Stimulated activated CD4-positive, alpha-beta T cell treated with anti-CD3 and anti-CD28 coated beads, Interleukin-15, amount 100 ng/mL, for 48 hours (primary cell): ENCODE measurements around the gene HOXA11.

Source experiments
- DNase-seq, 2 donors: peaks; one replicate each; pipeline ENCODE4 v3.0.0-alpha.2; 2020; ENCODE audit warnings: low read depth in 2 of 2

Gene HOXA11

DNA sequence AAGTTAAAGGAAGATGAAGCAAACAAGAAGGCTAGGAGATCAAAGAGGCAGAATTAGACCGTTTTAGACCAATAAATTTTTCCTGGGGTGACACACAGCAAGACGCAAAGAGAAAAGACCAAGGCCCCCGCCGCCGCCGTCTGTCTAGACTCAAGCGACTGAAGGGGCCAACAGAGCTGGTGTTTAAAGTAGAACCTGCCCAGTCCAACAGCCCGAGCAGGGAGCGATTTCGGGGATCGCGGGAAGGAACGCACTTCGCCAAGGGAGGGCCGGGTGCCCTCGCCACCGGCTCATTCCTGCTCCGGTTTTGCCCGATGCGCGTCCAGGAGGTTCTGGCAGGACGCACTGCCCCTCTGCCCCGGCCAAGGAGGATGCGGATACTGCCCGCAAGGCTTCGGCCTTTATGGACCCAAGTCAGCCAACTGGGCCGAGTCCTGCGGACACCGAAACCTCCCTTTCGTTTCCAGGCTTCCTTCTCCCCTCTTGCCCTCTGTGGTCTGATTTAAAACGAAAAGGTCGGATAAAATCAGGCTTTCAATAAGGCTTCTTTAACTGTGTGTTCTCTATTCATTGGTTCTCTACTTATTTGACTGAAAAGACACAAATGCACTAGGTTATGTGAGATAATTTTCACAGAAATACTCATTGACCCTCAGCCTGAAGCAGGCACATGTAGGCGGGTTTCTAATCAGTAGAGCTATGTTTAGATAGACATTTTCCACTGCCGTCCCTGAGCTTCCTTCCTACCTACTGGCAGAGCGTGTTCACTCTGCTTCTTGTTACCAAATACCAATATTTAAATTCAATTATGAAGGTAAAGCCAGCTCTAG lies 26.4 kb downstream of the HOXA11 start:
- DNase-seq = no peak

DNA sequence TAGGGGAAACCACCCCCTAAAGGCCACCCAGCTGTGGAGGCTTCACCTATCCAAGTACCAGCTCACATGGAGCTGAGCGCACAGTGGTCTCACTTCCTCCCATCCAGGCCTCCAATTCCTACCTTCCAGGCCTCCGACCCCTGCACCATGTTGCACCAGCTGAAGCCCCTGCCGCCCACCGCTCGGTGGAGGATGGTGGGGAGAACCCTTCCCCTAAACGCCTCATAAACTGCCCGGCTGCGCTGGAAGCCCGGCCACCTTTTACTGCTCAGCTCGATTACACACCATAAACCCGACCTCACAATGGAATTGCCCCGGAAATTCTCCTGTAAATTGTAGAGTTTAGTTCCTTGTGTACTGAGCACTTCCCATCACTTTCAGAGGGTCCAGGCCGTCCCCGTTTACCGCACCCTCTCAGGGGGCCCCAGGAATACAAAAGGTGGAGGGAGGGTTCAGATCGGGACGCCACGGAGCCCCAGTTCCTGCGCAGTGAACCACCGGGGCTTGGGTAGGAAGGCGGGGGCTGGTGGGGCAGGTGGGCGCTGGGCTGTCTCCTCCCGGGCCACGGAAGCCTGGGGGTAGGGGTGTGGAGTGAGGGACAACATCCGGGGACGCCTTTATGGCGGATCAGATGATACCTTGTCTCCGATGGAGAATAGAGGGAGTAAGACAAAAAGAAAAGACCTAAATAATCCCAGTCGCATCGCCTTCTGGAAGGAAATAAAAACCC lies 27.2 kb downstream of the HOXA11 start:
- no peak for DNase-seq

DNA sequence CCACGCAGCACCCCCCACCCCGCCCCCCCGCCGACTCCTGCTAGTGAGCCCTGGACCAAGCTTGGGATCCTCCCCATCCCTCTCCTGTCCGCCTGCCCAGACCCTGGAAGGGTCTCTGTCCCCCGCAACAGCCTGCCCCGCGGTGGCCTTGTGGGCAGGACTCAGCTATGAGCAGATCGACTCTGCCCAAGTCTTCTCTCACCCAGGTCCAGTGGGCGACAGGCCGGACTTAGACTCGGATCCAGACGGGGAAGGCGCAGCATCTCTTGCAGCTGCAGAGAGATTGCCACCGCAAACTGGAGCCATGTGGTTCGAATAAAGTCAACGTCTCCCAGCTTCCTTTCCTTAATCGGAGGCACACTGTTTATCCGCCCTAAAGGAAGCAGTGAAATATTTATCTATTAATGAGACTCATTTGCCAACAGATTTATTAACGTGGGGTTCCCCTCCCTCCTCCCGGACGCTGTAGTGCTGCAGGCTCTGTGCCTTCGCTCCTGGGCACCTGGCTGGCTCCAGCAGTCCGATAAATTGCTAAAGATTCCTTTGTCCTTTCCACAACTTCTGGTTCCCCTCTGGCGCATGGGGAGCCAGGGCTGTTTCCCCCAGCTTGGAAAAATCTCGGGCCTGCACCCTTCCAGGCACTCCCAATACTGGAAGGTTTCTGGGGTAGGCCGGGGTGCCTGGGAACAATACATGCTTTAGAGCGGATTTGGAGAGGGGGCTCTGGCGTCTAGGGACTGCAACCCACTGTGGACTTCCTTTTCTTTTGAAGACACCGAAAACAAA lies 27.9 kb downstream of the HOXA11 start:
- no peak for DNase-seq

DNA sequence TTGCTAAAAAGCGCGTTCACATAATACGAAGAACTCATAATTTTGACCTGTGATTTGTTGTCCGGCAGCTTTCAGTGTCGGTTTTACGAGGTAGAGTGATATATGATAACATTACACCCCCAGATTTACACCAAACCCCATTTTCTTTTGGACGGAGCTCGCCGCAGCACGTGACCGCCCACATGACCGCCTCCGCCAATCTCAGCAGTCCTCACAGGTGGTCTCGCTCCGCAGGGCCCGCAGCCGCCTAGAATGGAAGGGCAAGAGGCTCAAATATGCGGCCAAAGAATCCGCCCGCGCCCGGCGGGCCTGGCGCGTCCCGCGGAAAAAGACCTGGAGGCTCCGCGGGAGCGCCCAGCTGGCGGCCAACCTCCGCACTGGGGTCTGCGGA lies 28.5 kb downstream of the HOXA11 start, which contains the start of gene HOXA7:
Gene HOXA7, minus strand, starts transcription at position 168 of the 391 bp plus-strand sequence. Its CDS starts 130 bp downstream, at position 38.
- no peak for DNase-seq

DNA sequence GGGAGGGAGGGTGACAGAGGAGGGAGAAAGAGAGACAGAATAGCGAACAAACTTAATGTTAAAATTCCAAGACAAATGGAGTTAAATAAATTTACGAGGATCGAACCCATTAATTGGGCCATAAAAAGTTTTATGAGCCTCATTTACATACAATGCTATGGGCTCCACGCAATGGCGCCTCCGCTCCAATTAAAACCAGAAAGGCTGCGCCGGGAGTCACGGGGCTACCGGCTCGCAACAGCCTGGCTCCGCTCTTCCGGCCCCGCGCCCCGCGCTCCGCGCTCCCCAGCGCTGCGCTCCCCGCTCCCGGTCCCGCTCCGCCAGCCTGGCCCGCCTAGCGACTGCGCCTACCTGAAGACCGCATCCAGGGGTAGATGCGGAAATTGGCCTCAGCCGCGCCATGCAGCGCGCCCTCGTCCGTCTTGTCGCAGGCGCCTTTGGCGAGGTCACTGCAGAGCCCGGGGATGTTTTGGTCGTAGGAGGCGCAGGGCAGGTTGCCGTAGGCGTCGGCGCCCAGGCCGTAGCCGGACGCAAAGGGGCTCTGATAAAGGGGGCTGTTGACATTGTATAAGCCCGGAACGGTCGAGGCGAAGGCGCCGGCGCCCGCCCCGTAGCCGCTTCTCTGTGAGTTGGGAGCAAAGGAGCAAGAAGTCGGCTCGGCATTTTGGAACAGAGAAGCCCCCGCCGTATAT lies 29.1 kb downstream of the HOXA11 start:
- no peak for DNase-seq

DNA sequence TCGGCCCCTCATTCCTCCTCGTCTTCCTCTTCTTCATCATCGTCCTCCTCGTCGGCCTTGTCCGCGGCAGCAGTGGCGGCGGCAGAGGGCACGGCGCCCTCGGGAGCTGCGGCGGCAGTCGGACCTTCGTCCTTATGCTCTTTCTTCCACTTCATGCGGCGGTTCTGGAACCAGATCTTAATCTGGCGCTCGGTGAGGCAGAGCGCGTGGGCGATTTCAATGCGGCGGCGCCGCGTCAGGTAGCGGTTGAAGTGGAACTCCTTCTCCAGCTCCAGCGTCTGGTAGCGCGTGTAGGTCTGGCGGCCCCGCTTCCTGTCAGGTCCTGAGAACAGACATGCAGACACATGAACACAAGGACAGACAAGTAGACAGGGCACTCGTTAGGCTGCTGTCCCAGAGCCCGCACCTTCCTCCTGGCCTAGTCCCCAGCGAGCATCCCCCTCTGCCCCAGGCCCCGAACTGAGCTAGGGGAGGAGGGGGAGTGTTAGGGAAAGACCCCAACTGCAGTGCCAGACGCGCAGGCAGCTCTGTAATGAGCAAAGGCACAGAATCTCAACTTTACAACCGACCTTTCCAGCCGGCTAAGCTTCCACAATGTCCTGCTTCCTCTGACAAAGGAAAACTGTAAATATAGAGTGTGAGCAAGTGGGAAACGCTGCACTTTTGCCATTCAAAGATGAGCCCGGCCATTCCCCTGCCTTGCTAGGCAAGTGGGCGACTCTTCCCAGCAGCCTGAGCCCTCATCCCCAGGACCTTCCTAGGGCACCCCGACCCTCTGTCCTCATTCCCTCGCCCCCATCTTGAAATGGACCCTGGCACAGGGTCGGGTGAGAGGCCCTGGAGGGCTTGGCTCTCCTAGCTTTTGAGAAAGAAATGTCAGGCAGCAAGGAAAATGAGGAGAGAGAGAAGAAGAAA lies 29.9 kb downstream of the HOXA11 start:
- no peak for DNase-seq

DNA sequence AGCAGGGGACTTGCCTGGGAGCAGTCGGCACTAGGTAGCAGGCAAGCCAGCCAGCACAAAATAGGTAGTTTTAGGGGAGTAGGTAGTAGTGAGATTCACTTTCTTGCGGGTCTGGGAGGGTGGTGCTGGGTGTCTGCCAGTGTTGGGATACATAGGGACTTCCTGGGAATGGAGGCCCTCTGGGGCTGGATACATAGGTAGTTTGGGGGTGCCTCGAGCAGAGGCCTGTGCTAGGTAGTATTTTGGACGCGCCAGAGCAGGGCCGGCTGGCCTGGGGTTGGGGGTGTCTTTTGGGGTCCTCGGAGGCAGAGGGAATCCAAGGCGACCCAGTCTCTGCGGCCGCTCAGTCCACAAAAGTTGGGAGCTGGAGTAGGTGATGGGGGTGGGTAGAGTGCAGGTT lies 30.7 kb downstream of the HOXA11 start:
- no peak for DNase-seq

DNA sequence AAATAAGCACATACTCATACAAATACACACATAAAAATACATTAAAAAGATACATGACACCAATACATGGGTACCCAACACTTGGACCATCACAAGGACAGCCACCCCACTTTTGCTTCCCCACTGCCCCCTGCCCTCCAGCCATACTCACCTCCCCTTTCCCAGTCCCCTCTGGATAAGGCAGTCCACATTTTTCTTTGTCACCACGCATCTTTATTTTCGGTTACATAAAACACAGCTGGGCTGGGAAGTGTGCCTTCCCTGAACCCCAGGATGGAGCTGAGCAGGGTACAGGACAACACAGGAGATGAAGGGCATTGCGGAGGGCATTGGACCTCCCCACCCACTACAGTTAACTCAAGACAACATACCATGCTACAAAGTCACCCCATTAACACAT lies 31.5 kb downstream of the HOXA11 start:
- DNase-seq = no peak

DNA sequence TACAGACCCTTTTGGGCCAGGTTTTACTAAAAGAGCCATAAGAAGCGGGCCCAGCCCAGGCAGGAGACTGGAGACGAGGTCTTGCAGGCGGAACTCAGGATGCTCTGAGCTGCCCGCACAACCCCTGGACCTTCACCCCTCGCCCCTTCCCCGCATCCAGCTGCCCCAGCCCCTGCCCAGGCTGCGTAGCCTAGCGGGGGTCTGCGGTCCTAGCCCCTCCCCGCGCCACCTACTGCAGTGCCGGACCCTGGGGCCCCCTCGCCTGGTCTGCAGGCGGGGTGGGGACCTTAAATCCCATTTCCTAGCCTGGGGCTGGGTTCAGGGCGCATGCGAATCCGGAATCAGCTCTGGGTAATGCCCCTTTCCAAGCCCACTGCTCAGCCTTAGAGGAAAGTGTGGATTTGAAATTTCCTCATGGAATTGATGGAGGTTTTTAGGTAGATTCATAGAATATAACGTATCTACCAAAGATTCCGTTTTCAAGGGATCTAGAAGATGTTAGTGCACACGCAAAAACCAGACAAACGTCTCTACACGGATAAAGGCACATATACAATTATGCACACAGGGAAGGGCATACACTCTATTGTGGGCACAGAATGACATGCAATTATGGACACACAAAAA lies 32.1 kb downstream of the HOXA11 start:
- DNase-seq = no peak

DNA sequence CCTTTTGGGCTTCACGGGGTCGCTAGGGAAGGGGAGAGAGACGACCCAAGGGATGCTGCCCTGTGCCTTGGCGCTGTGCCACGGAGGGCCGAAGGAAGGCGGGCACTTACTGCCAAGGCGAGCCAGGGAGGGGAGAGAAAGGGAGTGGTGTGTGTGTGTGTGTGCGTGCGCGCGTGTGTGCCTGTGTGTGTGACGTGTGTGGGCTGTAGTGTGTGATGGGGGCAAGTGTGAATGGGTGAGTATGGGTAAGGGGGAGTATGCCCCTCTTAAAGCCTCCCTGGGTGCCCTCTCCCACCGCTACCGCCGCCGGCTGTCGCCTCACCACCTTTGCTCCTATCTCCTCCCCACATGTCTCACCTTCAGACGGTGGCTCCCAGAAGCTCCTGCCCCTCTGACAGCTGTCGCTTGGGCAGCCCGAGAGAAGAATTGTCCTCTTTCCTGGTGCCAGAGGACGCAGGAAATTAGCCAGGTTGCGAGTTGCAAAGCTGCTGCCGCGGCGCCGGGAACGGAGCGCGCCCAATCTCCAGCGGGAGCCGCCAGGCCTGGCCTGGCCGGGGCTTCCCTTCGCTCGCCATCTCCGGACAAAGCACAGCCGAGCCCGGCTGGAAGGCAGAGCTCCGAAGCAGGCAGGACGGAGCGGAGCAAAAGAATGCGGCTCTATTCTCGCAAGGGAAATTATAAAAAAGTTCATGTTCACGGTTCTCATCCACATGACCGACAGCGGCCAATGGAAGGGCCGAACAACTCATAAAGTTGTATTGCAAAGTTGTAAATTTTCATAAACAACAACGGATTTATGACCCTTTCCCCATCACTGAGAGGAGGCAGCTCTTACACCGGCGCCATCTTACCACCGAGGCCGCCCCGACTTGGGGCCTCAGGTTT lies 32.9 kb downstream of the HOXA11 start, which contains the start of gene HOXA3:
Gene HOXA3, minus strand, starts transcription at position 653 of the 885 bp plus-strand sequence. CDS start 41,943 bp downstream, outside the sequence.
- no peak for DNase-seq

DNA sequence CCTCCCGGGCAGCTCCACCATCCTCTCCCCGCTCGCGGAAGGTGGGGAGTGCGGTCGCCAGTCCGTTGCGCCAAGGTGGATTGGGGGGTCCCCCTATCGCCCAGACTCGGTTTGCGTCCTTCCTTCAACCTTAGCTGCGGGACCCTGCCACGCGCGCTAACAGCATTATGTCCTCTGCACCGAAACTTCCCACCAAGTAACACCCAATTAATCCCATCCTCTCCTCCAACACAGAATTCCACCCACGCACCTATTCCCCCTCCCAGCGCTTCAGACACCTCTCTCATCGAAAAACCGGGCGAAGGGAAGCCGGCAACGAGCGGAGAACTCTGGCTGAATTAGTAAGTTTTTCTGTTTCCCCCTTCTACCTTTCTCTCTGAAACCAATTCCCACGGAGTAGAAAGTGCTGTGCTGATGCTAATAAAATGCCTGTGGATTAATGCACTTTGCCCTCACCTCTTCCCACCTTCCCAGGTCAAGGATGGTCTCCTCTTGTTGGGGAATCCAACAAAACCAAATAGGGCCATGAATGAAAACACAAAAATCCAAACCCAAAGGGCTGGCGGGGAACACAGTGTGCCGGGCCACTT lies 33.6 kb downstream of the HOXA11 start:
- DNase-seq = no peak

DNA sequence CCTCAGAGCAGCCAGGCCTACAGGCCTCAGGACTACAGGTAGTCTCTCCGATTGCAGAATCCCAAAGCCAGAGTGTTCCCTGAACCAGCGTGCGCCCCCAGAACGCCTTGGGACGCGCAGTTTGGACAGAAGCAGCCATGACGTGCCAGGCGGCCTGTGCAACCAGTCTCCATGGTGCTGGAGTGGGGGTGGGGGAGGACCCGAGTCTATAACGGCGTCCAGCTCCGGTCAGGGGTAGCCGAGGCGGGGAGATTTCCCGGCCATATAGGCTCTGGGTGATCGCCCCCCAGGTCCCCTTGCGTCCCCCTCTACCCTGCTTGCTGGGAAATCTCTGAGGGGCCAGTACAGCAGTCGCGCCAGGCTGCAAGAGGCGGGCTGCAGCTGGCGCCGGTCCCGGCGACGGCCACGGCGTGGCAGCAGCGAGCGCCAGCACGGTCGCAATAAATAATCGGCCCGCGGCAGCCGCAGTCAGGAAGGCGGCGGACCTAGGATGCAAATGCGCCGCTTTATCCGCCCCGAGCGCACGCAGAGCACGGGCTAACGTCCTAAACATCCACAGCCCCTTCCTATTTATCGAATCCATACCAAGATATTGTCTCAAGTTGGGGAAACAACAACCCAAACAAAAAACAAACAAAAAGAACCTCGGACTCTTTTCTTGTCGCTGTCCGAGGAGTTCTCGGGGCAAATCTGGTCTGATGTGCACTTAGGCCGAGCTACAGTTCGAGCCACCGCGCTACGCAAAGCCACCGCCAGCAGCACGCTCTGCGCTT lies 34.3 kb downstream of the HOXA11 start:
- DNase-seq = peak in 1 of 2 donors; percentile 51

DNA sequence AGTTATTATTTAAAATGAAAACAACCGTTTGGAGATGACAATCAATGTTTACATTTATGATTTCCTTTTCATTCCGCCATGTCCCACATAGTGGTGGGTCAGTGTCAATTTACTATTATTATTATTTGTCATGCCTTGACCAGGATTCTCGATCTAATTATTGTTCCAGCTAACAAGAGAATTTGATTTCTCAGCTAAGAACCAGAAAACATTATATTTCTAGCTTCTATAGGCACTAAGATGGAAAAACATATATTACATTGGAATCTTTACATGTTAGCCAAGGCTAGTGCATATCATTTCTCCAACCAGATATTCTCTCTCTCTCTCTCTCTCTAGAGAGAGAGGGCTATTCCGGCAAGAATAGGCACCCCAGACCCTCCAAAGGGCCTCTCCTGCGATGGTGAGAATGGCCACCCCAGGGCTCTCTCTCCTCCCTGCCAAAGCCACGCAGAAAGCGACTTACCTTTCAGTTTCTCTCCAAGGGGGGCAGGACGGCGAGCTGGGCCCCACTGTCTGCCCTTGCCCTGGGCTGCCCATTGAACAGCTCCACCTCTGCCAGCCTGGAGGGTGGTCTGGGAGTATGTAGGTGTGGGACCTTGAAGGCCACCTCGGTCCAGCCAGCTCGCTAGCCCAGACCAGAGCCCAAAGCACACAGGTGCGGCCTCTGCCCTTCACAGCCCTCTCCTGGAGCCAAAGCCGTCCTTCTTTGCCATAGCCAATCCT lies 35.0 kb downstream of the HOXA11 start:
- no peak for DNase-seq

DNA sequence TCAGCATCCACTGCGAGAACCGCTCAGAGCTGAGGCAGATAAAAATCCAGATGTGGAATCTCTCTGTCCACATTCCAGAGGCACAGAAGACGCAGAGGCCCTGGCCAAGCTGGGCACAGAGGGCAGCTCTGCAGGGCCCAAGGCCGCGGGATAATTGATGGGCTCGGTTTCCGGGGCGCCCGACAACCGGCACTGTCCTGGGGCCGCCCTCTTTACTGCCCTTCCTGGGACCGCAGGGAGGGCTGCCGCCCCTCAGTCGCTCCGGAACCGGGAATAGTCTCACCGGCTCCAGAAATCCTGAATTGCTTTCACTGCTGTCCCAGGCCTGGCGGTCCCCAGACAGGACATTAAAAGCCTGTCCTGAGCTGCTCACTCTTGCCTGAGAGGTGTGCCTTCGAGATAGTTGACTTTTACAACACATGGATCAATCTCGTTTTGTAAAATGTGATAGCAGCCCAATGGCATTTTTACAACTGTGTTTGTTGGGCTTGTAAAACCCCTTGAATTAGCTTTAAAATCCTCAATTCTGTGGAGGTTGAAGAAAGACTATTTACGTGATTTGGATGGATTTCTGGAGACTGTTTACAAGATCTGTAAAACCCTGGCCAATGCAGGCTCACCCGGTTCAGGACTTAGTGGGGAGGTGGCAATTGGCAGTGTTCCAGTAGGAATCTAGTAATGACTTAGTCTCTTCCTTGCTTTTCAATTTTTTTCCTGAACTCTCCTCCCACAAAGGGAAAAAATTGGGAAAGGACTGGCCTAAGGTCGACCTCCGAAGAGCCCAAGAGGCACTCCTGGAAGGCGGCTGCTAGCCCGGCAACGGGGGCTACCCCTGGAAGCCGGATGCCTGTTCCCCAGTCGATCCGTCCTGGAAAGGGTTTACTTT lies 36.0 kb downstream of the HOXA11 start:
- DNase-seq = no peak

DNA sequence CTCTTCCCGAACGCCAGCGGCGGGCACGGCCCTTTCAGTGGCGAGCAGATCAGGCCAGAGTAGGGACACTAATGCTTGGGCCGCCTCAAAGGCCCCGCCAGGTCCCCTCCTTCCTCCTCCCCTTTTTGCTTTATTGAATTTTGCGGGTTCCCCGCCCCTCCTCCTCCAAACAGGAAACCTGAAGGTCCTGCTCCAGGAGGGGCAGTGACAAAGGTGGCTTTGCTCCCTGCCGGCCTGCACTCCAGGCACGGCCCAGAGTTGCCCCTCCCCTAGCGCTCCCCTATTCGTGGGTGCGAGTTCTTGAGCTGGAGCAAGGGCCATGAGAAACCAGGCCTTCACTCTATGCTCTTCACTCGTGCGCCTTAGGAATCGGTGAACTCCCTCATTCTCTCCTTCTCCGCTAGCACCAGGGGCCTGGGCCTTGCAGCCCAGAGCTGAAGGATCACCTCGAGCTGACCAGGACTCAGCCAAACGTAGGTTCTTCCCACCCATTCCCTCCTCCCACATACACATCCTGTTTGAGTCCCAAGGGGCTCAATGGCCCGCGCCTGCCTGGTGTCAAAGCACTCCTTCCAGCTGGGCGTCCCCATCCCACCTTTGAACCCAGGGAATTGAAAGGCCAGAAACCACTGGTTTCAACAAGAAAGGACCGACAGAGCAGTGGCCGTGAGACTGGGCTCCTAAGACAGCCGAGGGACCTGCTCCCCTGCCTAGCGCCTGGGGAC lies 36.8 kb downstream of the HOXA11 start:
- DNase-seq = no peak
